HCT116 (cell line): ENCODE measurements around the gene ACTR3C. TPM values are rescaled to one million over a fixed set of nuclear protein-coding genes. Genes with fewer than 3 reads are reported as not detected.
A peak's percentile ranks its signal among the peaks of the same experiment; 100 is the strongest.

Source experiments
- ATF3 ChIP-seq: IDR thresholded peaks from 2 replicates; pipeline ENCODE4 v1.6.1; 2012
- CBX3 ChIP-seq: IDR thresholded peaks from 2 replicates; pipeline ENCODE4 v1.6.1; 2012; ENCODE audit warnings: low read depth
- CEBPB ChIP-seq: IDR thresholded peaks from 2 replicates; pipeline ENCODE4 v1.6.1; 2012; ENCODE audit warnings: low read depth
- ELF1 ChIP-seq: IDR thresholded peaks from 2 replicates; pipeline ENCODE4 v1.6.1; 2012; ENCODE audit warnings: low read depth, borderline replicate concordance
- EZH2 ChIP-seq: fragments of 200-600 bp; sonication (generic); IDR thresholded peaks from 2 replicates; pipeline ENCODE4 v1.6.1; 2017; ENCODE audit warnings: antibody characterized with exemption, mixed run types
- EZH2phosphoT487 ChIP-seq: fragments of 200-600 bp; IDR thresholded peaks from 2 replicates; pipeline ENCODE4 v1.6.1; 2018; ENCODE audit warnings: antibody characterized with exemption, borderline replicate concordance
- FOSL1 ChIP-seq: IDR thresholded peaks from 2 replicates; pipeline ENCODE4 v1.6.1; 2012; ENCODE audit warnings: low read depth
- JUND ChIP-seq: IDR thresholded peaks from 2 replicates; pipeline ENCODE4 v1.6.1; 2012
- POLR2A ChIP-seq: IDR thresholded peaks from 2 replicates; pipeline ENCODE4 v1.7.0; 2011; ENCODE audit warnings: borderline replicate concordance; ENCODE audit not compliant: insufficient read depth, insufficient read length; ENCODE audit errors: extremely low read depth
- POLR2AphosphoS5 ChIP-seq: IDR thresholded peaks from 2 replicates; pipeline ENCODE4 v1.6.1; 2011; ENCODE audit warnings: mild to moderate bottlenecking, low read depth, low read length, moderate library complexity
- RAD21 ChIP-seq: IDR thresholded peaks from 2 replicates; pipeline ENCODE4 v1.6.1; 2012; ENCODE audit warnings: low read depth, mild to moderate bottlenecking
- SIN3A ChIP-seq: IDR thresholded peaks from 2 replicates; pipeline ENCODE4 v1.6.1; 2012; ENCODE audit warnings: low read depth
- SRF ChIP-seq: IDR thresholded peaks from 2 replicates; pipeline ENCODE4 v1.6.1; 2012; ENCODE audit warnings: low read depth
- TCF7L2 ChIP-seq: IDR thresholded peaks from 2 replicates; pipeline ENCODE4 v1.7.0; 2011; ENCODE audit warnings: borderline replicate concordance, inconsistent platforms; ENCODE audit not compliant: insufficient read depth, insufficient read length; ENCODE audit errors: extremely low read depth
- YY1 ChIP-seq: IDR thresholded peaks from 2 replicates; pipeline ENCODE4 v1.6.1; 2011; ENCODE audit warnings: low read length, low read depth, moderate library complexity, mild to moderate bottlenecking; ENCODE audit not compliant: insufficient replicate concordance; ENCODE audit errors: extremely low read depth
- ZBTB33 ChIP-seq: IDR thresholded peaks from 2 replicates; pipeline ENCODE4 v1.6.1; 2011; ENCODE audit warnings: mild to moderate bottlenecking, low read length, moderate library complexity; ENCODE audit not compliant: insufficient replicate concordance; ENCODE audit errors: extremely low read depth
- ZNF274 ChIP-seq: fragments of 200-500 bp; sonication (Bioruptor generic); IDR thresholded peaks from 2 replicates; pipeline ENCODE4 v1.6.1; 2014; ENCODE audit warnings: mild to moderate bottlenecking, low read depth, low read length, inconsistent platforms
- total RNA-seq: library from RNA; stranded (reverse); gene quantifications from one replicate; pipeline ENCODE4 v1.2.1, GENCODE V29; 2021; ENCODE audit not compliant: unreplicated experiment

The ACTR3C gene
- total RNA-seq, 1 experiment from 2014 or later: 2.0 TPM

- TF ChIP-seq POLR2A (peak; percentile 28), CEBPB (no peak), POLR2AphosphoS5 (peak; percentile 79), JUND (no peak), ZBTB33 (peak; percentile 55), ZNF274 (no peak), SIN3A (peak; percentile 89), ATF3 (no peak), ELF1 (no peak), CBX3 (peak; percentile 91), EZH2phosphoT487 (no peak), RAD21 (no peak; the same call in 1 of the 2 replicates), FOSL1 (no peak), YY1 (no peak), TCF7L2 (peak; percentile 85), SRF (no peak), EZH2 (no peak)
Observed at GRCh38 chr7:150368096-150368883, 44.9 kb upstream of the ACTR3C start, which contains the start of gene REPIN1 (continued).
